ENCODE measurements around the gene CUL4A. TPM values are rescaled to one million over a fixed set of nuclear protein-coding genes. Genes with fewer than 3 reads are reported as not detected.

The CUL4A gene
- total RNA-seq, 3 donors from 2014 or later (not counting 1 experiment from before 2014, with no cell fraction given) = 56.3 to 97.8 (median 97.7) TPM

GRCh38 chr13:113231306-113232207 is 22.1 kb downstream of the CUL4A start:
- DNase-seq (no peak), ATAC-seq (peak in 1 of 3 donors; percentile 20)
- Histone ChIP-seq H3K4me3 (ENCODE audit: low read length) (no peak overlapping the region), H3K27me3 (ENCODE audit: control insufficient read depth, insufficient read depth, low read length) (no peaks in the 10 kb centered on the region), H3K4me1 (ENCODE audit: control insufficient read depth, insufficient read depth, low read length) (no peaks in the 10 kb centered on the region), H3K27ac (ENCODE audit: low read length) (no peak overlapping the region), H3K9me3 (ENCODE audit: control insufficient read depth, insufficient read depth, low read length) (no peaks in the 10 kb centered on the region), H3K36me3 (ENCODE audit: control insufficient read depth, insufficient read depth, low read length) (peaks cover 53% of the 10 kb centered on the region)
- intact Hi-C loops (cut with micrococcal nuclease) = no loop called here
- 84% methylated on average over 12 of the region's 14 CpGs for WGBS (ENCODE audit: insufficient coverage)
- Mint-ChIP-seq H3K36me3 (peaks cover 15% of the 10 kb centered on the region), H3K9me3 (no peaks in the 10 kb centered on the region), H3K27me3 (ENCODE audit: low read depth in 2 of 2) (no peaks in the 10 kb centered on the region), H3K4me1 (peaks cover 4 to 5% of the 10 kb centered on the region in 2 donors), H3K27ac (peak overlapping the region in 1 of 2 donors; percentile 70), H3K4me3 (no peak overlapping the region)
- no peak for TF ChIP-seq CTCF (IDR thresholded peaks at IDR 0.05)

GRCh38 chr13:113232208-113233003 is 23.0 kb downstream of the CUL4A start:
- DNase-seq (no peak), ATAC-seq (no peak)
- TF ChIP-seq CTCF (IDR thresholded peaks at IDR 0.05) = no peak
- Mint-ChIP-seq H3K36me3 (peaks cover 15% of the 10 kb centered on the region), H3K4me1 (peaks cover 0 to 4% of the 10 kb centered on the region in 2 donors), H3K4me3 (no peak overlapping the region), H3K9me3 (no peaks in the 10 kb centered on the region), H3K27ac (peak overlapping the region in 1 of 2 donors; percentile 38), H3K27me3 (ENCODE audit: low read depth in 2 of 2) (no peaks in the 10 kb centered on the region)
- Histone ChIP-seq H3K9me3 (ENCODE audit: control insufficient read depth, insufficient read depth, low read length) (no peaks in the 10 kb centered on the region), H3K27ac (ENCODE audit: low read length) (no peak overlapping the region), H3K27me3 (ENCODE audit: control insufficient read depth, insufficient read depth, low read length) (no peaks in the 10 kb centered on the region), H3K4me3 (ENCODE audit: low read length) (no peak overlapping the region), H3K4me1 (ENCODE audit: control insufficient read depth, insufficient read depth, low read length) (no peaks in the 10 kb centered on the region), H3K36me3 (ENCODE audit: control insufficient read depth, insufficient read depth, low read length) (peaks cover 60% of the 10 kb centered on the region)
- WGBS (ENCODE audit: insufficient coverage) = 92% methylated on average over 17 of the region's 18 CpGs
- intact Hi-C loops (cut with micrococcal nuclease) = no loop called here

- intact Hi-C loops (cut with micrococcal nuclease) = no loop called here
- ATAC-seq = no peak
- no peak overlapping the region for H3K4me3 ChIP-seq (ENCODE audit: low read length)
- Mint-ChIP-seq H3K27ac (peak overlapping the region in 1 of 2 donors; percentile 59), H3K36me3 (peaks cover 15% of the 10 kb centered on the region), H3K4me3 (no peak overlapping the region), H3K4me1 (peaks cover 0 to 4% of the 10 kb centered on the region in 2 donors), H3K9me3 (no peaks in the 10 kb centered on the region), H3K27me3 (ENCODE audit: low read depth in 2 of 2) (no peaks in the 10 kb centered on the region)
- TF ChIP-seq CTCF (IDR thresholded peaks at IDR 0.05) = no peak
- over 99% methylated on average over 11 of the region's 11 CpGs for WGBS (ENCODE audit: insufficient coverage)
- H3K27me3 ChIP-seq (ENCODE audit: control insufficient read depth, insufficient read depth, low read length) = no peaks in the 10 kb centered on the region
- DNase-seq = no peak
- peaks cover 60% of the 10 kb centered on the region for H3K36me3 ChIP-seq (ENCODE audit: control insufficient read depth, insufficient read depth, low read length)
- no peak overlapping the region for H3K27ac ChIP-seq (ENCODE audit: low read length)
- no peaks in the 10 kb centered on the region for H3K4me1 ChIP-seq (ENCODE audit: control insufficient read depth, insufficient read depth, low read length)
- H3K9me3 ChIP-seq (ENCODE audit: control insufficient read depth, insufficient read depth, low read length) = no peaks in the 10 kb centered on the region
These were observed 23.7 kb downstream of the CUL4A start for GRCh38 chr13:113233101-113233500.

All from natural killer cell (primary cell).